ENCODE data around the gene EFCAB11. TPM values are rescaled to one million over a fixed set of nuclear protein-coding genes. Genes with fewer than 3 reads are reported as not detected.

The EFCAB11 gene
- polyA plus RNA-seq, 1 donor = 23.7 TPM

DNA sequence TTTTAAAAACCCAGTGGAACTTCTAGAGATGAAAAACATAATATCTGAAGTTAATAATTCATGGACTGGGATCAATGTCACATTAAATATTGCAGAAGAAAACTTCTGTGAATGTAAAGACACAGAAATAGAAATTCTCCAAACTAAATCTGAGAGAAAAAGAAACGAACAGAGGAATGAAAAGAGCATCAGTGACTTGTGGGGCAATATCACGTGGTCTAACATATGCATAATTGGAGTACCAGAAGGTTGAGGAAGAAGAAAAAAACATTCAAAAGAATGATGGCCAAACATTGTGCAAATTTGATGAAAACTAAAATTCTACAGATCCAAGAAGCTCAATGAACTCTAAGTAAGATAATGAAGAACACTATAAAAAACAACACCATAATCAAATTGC, 130.8 kb downstream of the EFCAB11 start:
- DNase-seq = no peak

DNA sequence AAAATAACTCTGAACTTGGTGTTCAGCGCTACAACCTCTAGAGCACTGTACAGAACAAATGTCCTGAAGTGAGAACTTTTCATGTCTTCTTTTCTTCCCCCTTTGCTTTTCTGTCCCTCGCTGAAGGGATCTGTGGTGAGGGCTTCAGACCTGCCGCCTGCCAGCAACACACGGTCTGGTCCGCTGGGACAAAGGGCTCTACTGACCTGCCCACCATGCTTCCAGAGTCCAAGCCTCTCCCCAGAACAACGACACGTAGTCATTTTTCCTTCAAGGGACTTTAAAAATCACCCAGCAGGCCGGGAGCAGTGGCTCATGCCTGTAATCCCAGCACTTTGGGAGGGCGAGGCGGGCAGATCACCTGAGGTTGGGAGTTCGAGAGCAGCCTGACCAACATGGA, 140.4 kb downstream of the EFCAB11 start:
- no peak for DNase-seq

DNA sequence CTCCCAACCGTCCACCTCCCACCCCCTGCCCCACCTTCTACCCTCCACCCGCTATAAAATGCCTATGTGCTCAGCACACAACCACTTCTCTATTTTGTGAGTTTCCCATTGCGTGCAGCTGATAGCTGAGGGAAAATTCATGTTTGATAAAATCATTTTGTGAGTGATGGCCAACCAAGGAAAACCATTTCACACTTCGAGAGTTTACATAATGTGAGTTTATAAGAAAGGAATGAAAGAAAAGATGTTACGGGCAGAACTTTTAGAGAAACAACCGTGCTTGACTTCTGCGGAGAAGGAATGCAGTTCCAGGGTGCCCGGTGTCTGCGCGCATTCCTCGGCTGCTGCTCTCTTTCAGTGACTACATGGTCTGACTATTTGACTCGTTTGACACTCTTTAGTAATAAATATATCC, 140.9 kb downstream of the EFCAB11 start:
- DNase-seq = no peak

DNA sequence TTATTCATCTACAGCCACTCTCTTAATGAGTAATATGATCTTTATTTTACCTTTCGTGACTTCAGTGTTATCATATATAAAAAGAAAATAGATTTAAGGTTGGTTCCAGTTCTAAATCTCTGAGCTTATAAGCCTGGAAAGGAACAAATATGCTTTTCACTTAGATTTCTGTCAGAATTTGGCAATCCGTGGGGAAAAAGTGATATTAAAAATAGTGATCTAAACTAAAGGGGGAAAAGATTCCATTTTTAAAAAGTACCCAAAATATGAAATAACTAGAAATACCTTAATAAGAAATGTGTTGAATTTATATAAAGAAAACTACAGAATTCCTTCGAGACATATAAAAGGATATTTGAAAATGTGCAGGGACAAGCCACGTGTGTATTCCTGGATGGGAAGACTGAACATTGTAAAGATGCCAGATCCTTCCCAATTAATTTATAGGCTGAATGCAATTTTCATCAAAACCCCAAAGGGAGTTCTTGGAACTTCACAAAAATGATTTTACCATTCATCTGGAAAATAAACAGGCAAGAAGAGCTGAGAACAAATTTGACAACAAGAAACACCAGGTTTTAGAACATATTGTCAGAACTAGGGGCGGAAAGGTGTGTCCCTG, 142.5 kb downstream of the EFCAB11 start:
- no peak for DNase-seq

DNA sequence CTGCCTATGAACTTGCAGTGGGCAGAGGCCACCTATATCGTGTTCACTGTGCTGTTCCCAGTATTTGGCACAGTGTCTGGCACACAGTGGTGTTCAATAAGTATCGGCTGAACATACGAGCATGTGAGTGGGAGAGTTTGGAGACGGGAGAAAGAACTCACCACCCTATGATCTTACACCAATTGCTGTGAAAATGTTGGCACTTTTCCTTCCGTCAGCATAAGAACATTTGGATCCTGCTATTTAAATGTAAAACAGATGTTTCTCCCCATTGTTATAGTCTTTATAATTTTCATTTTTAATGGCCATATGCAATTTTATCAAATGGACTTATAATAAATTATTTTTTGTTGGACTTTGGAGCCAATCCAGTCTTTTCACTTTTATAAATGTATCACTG, 144.4 kb downstream of the EFCAB11 start:
- DNase-seq = no peak

DNA sequence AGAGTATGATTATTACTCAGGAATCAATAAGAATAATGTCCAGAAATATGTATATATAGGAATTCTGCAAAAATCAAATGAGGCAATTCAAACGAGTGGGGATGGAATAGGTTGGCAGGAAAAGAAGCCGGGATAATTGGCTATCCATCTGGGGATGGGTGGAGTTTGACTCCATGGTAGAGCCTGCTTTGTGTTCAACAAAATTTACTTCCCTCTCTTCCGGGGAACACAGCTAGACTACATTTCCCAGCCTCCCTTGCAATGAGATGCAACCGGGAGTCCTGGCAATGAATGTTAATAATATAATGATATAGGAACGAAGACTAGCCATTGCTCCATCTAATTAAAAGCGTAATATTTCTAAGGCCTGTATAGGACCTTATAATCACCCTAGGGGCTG, 146.6 kb downstream of the EFCAB11 start:
- DNase-seq = no peak

GRCh38 chr14:89807151-89807550, 147.4 kb downstream of the EFCAB11 start:
- no peak for DNase-seq

GRCh38 chr14:89806451-89806850, 148.1 kb downstream of the EFCAB11 start:
- no peak for DNase-seq

DNA sequence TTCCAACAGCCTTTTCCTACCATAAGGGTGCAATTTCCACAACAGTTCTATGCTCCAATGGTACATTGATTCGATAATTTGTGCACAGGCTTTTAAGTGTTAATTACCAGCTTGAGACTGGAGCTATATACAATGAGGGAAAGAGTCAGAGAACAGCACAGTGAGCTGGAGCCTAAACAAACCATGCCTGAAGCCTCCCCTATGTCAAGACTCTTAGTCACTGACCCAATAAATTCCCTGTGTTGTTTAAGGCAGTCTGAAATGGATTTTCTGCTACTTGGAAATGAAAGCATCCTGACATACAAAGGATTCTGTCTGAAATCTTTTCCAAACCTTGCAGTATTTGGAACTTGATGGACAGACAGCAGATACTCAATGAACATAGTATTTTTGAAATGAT, 149.0 kb downstream of the EFCAB11 start:
- DNase-seq = no peak

DNA sequence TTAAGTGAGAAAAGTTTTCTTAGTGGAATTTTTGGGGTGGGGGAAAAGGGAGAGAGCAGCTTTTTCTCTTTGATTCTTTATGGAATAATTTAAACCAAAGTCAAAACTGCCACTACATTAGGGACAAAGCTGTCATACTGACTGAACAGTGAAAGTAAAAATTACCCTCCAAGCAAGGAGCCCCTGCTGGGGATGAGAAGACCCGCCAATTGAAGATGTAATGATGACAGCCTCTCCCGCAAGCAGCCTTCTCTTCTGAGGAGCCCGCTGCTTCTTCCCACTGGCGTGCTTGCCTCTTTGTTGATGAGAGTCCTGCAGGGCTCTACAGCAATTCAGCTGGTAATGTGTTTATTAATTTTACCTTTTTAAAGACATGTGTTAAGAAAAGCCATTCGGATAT, 151.0 kb downstream of the EFCAB11 start:
- DNase-seq = no peak

DNA sequence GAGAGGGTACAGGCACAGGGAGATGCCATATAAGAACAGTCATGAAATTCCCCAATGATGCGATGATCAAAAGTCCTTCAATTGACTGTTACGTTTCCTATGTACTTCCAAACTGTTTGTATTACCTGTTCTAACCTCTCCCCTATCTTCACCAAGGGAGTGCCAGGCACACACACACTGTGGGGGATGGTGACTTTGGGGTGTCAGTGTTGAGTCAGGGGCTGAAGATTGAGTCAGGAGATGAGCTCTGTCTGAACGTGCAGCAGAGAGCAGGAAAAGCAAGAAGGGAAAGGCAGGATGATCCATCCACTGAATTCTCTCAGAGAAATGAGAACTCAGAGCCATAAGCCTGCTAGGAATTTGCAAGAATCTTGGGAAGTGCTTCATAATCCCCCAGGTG, 153.4 kb downstream of the EFCAB11 start:
- DNase-seq = no peak

- no peak for DNase-seq
These were observed 156.2 kb downstream of the EFCAB11 start for GRCh38 chr14:89798212-89798773.

GRCh38 chr14:89797148-89797547, 157.4 kb downstream of the EFCAB11 start:
- no peak for DNase-seq

GRCh38 chr14:89794096-89794495, 160.4 kb downstream of the EFCAB11 start:
- no peak for DNase-seq

DNA sequence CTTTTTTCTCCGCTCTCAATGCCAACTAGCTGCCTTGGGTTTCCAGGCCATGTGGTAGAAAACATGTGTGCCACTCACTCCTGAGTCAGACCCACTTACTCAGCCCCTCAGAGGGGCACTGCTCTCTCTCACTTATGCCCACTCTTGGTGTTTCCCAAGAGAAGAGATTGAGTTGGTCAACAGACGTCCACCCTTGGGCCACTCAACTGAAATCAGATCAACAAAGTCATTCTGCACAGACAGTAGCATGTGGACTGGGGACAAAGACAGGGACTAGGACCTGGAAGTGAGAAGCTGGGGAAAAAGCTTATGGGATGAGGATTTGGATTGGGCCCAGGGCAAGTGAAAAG, 161.2 kb downstream of the EFCAB11 start:
- DNase-seq = no peak

GRCh38 chr14:89792489-89793366, 161.8 kb downstream of the EFCAB11 start:
- peak; percentile 30 for DNase-seq

- no peak for DNase-seq
These were observed 167.0 kb downstream of the EFCAB11 start for GRCh38 chr14:89787525-89787924.

- DNase-seq = no peak
These were observed 173.5 kb downstream of the EFCAB11 start for GRCh38 chr14:89781046-89781445.

DNA sequence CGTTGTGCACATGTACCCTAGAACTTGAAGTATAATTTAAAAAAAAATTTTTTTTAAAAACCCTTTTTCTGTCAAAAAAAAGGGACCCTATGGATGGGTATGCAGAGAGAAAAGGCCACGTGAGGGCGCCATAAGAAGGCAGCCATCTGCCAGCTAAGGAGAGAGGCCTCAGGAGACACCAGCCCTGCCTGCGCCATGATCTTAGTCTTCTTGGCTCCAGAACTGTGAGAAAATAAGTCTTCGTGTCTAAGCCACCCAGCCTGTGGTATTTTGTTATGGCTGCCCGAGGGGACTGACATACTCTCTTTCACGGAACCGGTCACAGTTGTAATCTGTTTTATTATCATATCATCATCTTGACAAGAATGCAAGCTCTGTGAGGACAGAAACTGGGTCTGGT, 174.8 kb downstream of the EFCAB11 start:
- DNase-seq = no peak

DNA sequence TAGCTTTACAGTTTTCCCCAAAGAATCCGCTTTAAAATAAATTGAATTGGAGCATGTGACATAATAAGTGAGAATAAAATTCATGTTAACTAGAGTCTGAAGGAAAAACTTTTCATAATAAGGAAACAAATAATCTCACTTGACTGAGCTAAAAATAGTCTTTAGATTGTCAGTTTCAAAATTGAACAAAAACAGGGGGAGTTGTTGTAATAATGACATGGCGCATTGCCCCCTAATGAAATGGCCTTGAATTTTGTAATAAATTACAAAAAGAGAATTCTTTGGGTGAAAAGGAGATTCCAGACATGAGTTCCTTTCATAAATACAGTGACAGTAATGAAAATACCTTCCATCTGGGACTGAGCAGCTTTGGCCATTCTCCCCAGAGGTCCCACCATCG, 178.6 kb downstream of the EFCAB11 start:
- DNase-seq = no peak

GRCh38 chr14:89775151-89775550, 179.4 kb downstream of the EFCAB11 start:
- DNase-seq = no peak

GRCh38 chr14:89773644-89774316, 180.8 kb downstream of the EFCAB11 start:
- no peak for DNase-seq

GRCh38 chr14:89773151-89773550, 181.4 kb downstream of the EFCAB11 start:
- no peak for DNase-seq

Measured in left kidney (tissue), 2 donors.